Iris pigment epithelial cell (primary cell): ENCODE results near the gene OLFM1.
"Not testable (repeated sequence)": the region's sequence is repeated elsewhere in the genome, so short reads cannot be mapped to it uniquely, and the experiment has no call there.

Source experiments
- DNase-seq: peaks from one replicate; pipeline ENCODE4 v3.0.0-alpha.2; 2011; ENCODE audit warnings: low read depth

Gene OLFM1

GRCh38 chr9:135060461-135061116 is 26.9 kb upstream of the OLFM1 start:
- DNase-seq: no peak

GRCh38 chr9:135061441-135061840 is 26.0 kb upstream of the OLFM1 start:
- no peak for DNase-seq

GRCh38 chr9:135062254-135062653 is 25.2 kb upstream of the OLFM1 start:
- no peak for DNase-seq

GRCh38 chr9:135063466-135063865 is 24.0 kb upstream of the OLFM1 start:
- DNase-seq: not testable (repeated sequence)

- not testable (repeated sequence) for DNase-seq
Measured at GRCh38 chr9:135063888-135064287, 23.6 kb upstream of the OLFM1 start.

- no peak for DNase-seq
Measured at GRCh38 chr9:135065151-135065550, 22.3 kb upstream of the OLFM1 start.

GRCh38 chr9:135065804-135066203 is 21.7 kb upstream of the OLFM1 start:
- DNase-seq: no peak

- no peak for DNase-seq
Measured at GRCh38 chr9:135066291-135066690, 21.2 kb upstream of the OLFM1 start.

GRCh38 chr9:135067096-135067710 is 20.3 kb upstream of the OLFM1 start:
- no peak for DNase-seq

- no peak for DNase-seq
Measured at GRCh38 chr9:135068776-135069415, 18.6 kb upstream of the OLFM1 start.

- DNase-seq: no peak
Measured at GRCh38 chr9:135069558-135070197, 17.8 kb upstream of the OLFM1 start.

GRCh38 chr9:135070198-135070951 is 17.1 kb upstream of the OLFM1 start:
- DNase-seq: no peak

- no peak for DNase-seq
Measured at GRCh38 chr9:135070964-135071735, 16.3 kb upstream of the OLFM1 start.

GRCh38 chr9:135073081-135073740 is 14.3 kb upstream of the OLFM1 start:
- no peak for DNase-seq

GRCh38 chr9:135073741-135074305 is 13.6 kb upstream of the OLFM1 start:
- no peak for DNase-seq

GRCh38 chr9:135074354-135075233 is 12.9 kb upstream of the OLFM1 start:
- no peak for DNase-seq

- peak; percentile 15 for DNase-seq
Measured at GRCh38 chr9:135075234-135076142, 12.0 kb upstream of the OLFM1 start.

GRCh38 chr9:135076143-135076875 is 11.2 kb upstream of the OLFM1 start:
- DNase-seq: no peak
